Activated B cell treated with CpG ODN at 0.5 μM for 24 hours (primary cell): ENCODE measurements around the gene MET. TPM values are rescaled to one million over a fixed set of nuclear protein-coding genes. Genes with fewer than 3 reads are reported as not detected.

Experiments used
- ATAC-seq: fragments of 200-7000 bp; cut with Tn5 transposase; one replicate; pipeline ENCODE4 v1.10.0; 2021; ENCODE audit warnings: low read depth, mild to moderate bottlenecking, moderate library complexity
- CTCF ChIA-PET: fragments of 350-600 bp; sonication (Branson Sonifier 250); formaldehyde crosslinking; loops from one replicate; lab custom pipeline; 2021; ENCODE audit warnings: antibody characterized with exemption; lab: Charles Lee
- POLR2A ChIA-PET: fragments of 350-600 bp; sonication (Branson Sonifier 250); formaldehyde crosslinking; loops from one replicate; lab custom pipeline; 2021; ENCODE audit warnings: antibody characterized with exemption; lab: Charles Lee
- DNase-seq: peaks from one replicate; pipeline ENCODE4 v3.0.0; 2022
- H3K27ac Mint-ChIP-seq: one replicate; pipeline ENCODE4 v1.8.0; 2020; ENCODE audit warnings: mixed read lengths
- H3K27me3 Mint-ChIP-seq: one replicate; pipeline ENCODE4 v1.8.0; 2021; ENCODE audit warnings: mixed read lengths
- H3K36me3 Mint-ChIP-seq: one replicate; pipeline ENCODE4 v1.8.0; 2021; ENCODE audit warnings: low read depth, mixed read lengths
- H3K4me1 Mint-ChIP-seq: one replicate; pipeline ENCODE4 v1.8.0; 2021; ENCODE audit warnings: mixed read lengths
- H3K4me3 Mint-ChIP-seq: one replicate; pipeline ENCODE4 v1.8.0; 2020; ENCODE audit warnings: mild to moderate bottlenecking, mixed read lengths
- H3K9me3 Mint-ChIP-seq: one replicate; pipeline ENCODE4 v1.8.0; 2020; ENCODE audit warnings: mixed read lengths
- intact Hi-C: fragments of 100-400 bp; cut with micrococcal nuclease; formaldehyde crosslinking; loops from one replicate; pipeline ENCODE4 v1.15.1; 2024
- total RNA-seq: library from RNA; stranded (reverse); gene quantifications from 2 replicates; pipeline ENCODE4 v1.2.3, GENCODE V29; 2022
- TF ChIP-seq, protein P1 (sequence below): fragments of 200-600 bp; IDR thresholded peaks from one replicate; pipeline ENCODE4 v1.8.0; 2022; ENCODE audit warnings: antibody characterized with exemption, mild to moderate bottlenecking

MET gene
- total RNA-seq, 1 donor from 2014 or later, result 1.1 TPM

GRCh38 chr7:116733924-116734580 lies 62.1 kb downstream of the MET start:
- no peak overlapping the region for H3K27ac Mint-ChIP-seq
- no peaks in the 10 kb centered on the region for H3K36me3 Mint-ChIP-seq
- ATAC-seq (no peak), DNase-seq (no peak)
- CTCF ChIA-PET, result no interaction called here
- H3K4me1 Mint-ChIP-seq, result peaks cover 8% of the 10 kb centered on the region
- POLR2A ChIA-PET, result no interaction called here
- H3K27me3 Mint-ChIP-seq, result peaks cover 11% of the 10 kb centered on the region
- H3K4me3 Mint-ChIP-seq, result no peak overlapping the region
- no peaks in the 10 kb centered on the region for H3K9me3 Mint-ChIP-seq
- TF ChIP-seq, protein P1, sequence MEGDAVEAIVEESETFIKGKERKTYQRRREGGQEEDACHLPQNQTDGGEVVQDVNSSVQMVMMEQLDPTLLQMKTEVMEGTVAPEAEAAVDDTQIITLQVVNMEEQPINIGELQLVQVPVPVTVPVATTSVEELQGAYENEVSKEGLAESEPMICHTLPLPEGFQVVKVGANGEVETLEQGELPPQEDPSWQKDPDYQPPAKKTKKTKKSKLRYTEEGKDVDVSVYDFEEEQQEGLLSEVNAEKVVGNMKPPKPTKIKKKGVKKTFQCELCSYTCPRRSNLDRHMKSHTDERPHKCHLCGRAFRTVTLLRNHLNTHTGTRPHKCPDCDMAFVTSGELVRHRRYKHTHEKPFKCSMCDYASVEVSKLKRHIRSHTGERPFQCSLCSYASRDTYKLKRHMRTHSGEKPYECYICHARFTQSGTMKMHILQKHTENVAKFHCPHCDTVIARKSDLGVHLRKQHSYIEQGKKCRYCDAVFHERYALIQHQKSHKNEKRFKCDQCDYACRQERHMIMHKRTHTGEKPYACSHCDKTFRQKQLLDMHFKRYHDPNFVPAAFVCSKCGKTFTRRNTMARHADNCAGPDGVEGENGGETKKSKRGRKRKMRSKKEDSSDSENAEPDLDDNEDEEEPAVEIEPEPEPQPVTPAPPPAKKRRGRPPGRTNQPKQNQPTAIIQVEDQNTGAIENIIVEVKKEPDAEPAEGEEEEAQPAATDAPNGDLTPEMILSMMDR, result no peak
- intact Hi-C loops, result no loop called here

DNA sequence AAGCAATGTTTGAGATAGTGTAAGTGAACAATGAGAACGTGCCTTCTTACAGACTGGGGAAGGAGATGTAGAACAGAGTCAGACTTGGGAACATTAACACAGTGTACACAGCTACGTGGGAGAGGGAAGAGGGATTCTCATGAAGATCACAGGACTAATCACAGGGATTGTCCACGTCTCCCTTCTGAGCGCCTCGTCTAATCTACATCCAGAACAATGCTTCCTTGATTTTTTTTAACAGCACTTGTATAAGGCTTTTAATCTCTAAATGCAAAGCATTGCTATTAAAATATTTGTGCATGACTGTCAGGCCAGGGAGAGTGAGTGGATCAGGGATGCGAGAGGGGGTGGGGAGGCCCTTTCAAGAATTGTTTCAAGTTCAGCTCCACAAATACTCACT lies 62.7 kb downstream of the MET start:
- H3K36me3 Mint-ChIP-seq, result no peaks in the 10 kb centered on the region
- ChIA-PET POLR2A (no interaction called here), CTCF (no interaction called here)
- DNase-seq, result no peak
- H3K9me3 Mint-ChIP-seq, result no peaks in the 10 kb centered on the region
- no peak overlapping the region for H3K27ac Mint-ChIP-seq
- peaks cover 8% of the 10 kb centered on the region for H3K4me1 Mint-ChIP-seq
- H3K27me3 Mint-ChIP-seq, result peaks cover 11% of the 10 kb centered on the region
- no peak for ATAC-seq
- TF ChIP-seq, protein P1, result no peak
- intact Hi-C loops, result no loop called here
- H3K4me3 Mint-ChIP-seq, result no peak overlapping the region

DNA sequence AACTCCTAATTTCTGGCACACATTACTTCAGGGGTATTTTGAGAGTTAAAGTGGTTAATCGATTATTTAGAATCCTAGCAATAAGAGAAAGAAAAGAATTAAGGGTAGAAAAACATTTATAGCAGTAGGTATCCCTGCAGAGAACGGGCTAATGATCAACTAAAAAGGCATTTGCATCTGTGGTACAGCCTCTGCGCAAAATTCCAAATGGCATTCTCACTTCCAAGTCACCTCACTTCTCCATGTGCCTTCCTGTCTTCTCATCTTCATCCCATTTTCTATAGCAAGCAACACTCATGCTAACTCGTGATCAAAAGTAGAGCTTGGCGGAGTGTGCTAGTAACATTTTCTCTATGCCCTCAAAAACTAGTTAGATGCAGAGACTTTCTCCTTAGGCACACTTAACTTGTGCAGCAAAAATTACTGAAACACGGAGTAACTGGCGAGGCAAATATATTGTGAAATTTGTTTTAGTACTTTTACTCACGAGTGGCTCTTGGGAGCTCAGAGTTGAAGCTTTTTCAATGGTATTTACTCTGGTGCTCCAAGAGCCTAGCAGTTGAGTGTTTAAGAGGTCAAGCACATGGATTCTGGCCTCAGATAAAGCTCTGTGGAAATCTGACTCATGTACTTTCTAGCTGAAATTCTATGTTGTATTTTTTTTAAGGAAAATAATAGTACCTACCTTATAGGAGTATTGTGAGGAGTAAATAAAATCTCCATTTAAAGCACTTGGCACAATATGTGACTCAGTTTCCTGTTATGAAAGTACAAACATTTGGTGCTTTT lies 65.1 kb downstream of the MET start:
- no peaks in the 10 kb centered on the region for H3K36me3 Mint-ChIP-seq
- TF ChIP-seq, protein P1, result no peak
- intact Hi-C loops, result no loop called here
- H3K9me3 Mint-ChIP-seq, result no peaks in the 10 kb centered on the region
- peaks cover 8% of the 10 kb centered on the region for H3K4me1 Mint-ChIP-seq
- CTCF ChIA-PET, result no interaction called here
- H3K27me3 Mint-ChIP-seq, result peaks cover 6% of the 10 kb centered on the region
- no peak overlapping the region for H3K27ac Mint-ChIP-seq
- H3K4me3 Mint-ChIP-seq, result no peak overlapping the region
- DNase-seq (no peak), ATAC-seq (no peak)
- POLR2A ChIA-PET, result no interaction called here

DNA sequence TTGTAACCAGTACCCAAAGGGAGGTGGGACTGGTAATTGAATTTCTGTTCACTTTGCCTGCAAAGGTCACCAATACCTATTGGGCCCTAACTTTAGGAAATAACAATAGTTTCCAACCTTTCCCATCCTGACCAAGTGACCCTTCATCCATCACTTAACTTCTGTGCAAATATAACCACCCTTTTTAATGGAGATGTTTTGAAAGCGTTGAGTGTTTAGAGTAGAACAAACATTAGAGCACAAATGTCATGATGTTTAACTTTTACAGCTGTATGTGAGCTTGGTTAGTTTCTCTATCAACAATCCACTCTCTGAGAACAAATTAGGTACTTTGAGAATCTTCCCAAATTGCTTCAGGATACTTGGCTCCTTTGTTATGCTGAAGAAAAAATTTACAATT lies 66.4 kb downstream of the MET start:
- intact Hi-C loops, result no loop called here
- TF ChIP-seq, protein P1, result no peak
- Mint-ChIP-seq H3K27me3 (peaks cover 13% of the 10 kb centered on the region), H3K4me3 (no peak overlapping the region), H3K4me1 (peaks cover 8% of the 10 kb centered on the region), H3K9me3 (no peaks in the 10 kb centered on the region), H3K27ac (no peak overlapping the region), H3K36me3 (no peaks in the 10 kb centered on the region)
- POLR2A ChIA-PET, result no interaction called here
- CTCF ChIA-PET, result no interaction called here
- ATAC-seq (no peak), DNase-seq (no peak)

DNA sequence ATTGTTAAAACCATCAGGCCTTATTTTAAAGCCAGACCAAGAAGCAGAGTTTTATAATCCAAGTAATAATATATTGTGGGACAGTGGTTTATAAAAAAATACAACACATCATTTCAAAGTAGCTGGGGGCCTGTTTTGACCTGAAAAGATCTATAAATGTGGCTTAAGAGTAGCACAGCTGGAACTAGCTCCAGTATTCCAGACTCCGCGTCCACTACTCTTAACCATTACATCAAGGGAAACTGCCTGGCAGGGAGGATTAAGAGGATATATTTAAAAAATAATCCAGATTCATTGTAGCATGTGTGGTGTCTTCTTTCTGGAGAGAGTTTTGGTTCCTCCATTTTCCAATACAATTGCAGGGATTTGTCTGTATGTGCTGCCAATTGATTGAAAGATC lies 67.3 kb downstream of the MET start:
- ChIA-PET POLR2A (no interaction called here), CTCF (no interaction called here)
- Mint-ChIP-seq H3K27ac (no peak overlapping the region), H3K27me3 (peaks cover 13% of the 10 kb centered on the region), H3K36me3 (no peaks in the 10 kb centered on the region), H3K4me1 (peaks cover 3% of the 10 kb centered on the region), H3K4me3 (no peak overlapping the region), H3K9me3 (no peaks in the 10 kb centered on the region)
- no peak for ATAC-seq
- intact Hi-C loops, result no loop called here
- DNase-seq, result no peak
- TF ChIP-seq, protein P1, result no peak
